Nucleus accumbens (tissue), 56 donors: ENCODE results near the gene TLDC2.
"Not testable (repeated sequence)": the region's sequence is repeated elsewhere in the genome, so short reads cannot be mapped to it uniquely, and the experiment has no call there.

ENCODE experiments used
- DNase-seq, 56 donors: peaks; one replicate each; lab custom pipeline; 2025; lab: John Stamatoyannopoulos, UW

The TLDC2 gene

GRCh38 chr20:36936341-36936740 lies 60.4 kb downstream of the TLDC2 start:
- DNase-seq = no peak

- DNase-seq = not testable (repeated sequence)
Measured at GRCh38 chr20:36936761-36937401, 60.9 kb downstream of the TLDC2 start.

- no peak for DNase-seq
Measured at GRCh38 chr20:36937402-36937770, 61.4 kb downstream of the TLDC2 start.

GRCh38 chr20:36941401-36941835 lies 65.5 kb downstream of the TLDC2 start:
- DNase-seq = no peak
